ENCODE data around the gene USP21.

DNA sequence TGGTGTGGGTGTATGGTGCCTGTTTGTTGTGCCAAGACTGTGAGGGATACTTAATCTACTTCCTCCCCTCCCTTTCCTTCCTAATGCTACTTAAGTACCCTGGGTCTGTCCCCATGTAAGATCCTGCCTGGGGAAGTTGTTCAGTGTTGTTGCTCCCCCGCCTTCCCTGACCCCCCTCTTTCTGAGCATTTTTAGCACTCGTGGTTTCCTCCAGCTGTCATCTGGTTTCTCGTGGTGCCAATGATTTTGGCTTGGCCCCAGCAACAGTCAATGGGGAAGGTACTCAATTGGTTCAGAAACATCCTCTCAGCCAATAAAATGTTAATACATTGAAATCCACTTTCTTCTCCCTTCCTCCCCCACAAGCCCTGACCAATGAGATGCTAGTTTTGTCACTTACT lies 26.0 kb downstream of the USP21 start:
- TF ChIP-seq, protein P1, sequence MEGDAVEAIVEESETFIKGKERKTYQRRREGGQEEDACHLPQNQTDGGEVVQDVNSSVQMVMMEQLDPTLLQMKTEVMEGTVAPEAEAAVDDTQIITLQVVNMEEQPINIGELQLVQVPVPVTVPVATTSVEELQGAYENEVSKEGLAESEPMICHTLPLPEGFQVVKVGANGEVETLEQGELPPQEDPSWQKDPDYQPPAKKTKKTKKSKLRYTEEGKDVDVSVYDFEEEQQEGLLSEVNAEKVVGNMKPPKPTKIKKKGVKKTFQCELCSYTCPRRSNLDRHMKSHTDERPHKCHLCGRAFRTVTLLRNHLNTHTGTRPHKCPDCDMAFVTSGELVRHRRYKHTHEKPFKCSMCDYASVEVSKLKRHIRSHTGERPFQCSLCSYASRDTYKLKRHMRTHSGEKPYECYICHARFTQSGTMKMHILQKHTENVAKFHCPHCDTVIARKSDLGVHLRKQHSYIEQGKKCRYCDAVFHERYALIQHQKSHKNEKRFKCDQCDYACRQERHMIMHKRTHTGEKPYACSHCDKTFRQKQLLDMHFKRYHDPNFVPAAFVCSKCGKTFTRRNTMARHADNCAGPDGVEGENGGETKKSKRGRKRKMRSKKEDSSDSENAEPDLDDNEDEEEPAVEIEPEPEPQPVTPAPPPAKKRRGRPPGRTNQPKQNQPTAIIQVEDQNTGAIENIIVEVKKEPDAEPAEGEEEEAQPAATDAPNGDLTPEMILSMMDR (IDR thresholded peaks at IDR 0.05; ENCODE audit: poor library complexity, severe bottlenecking), result no peak
- TF ChIP-seq POLR2AphosphoS5 (IDR thresholded peaks at IDR 0.05), result no peak
- no peak for TF ChIP-seq TAF1 (IDR thresholded peaks at IDR 0.05; ENCODE audit: low read depth)
- TF ChIP-seq EP300 (conservative IDR thresholded peaks at IDR 0.05; ENCODE audit: poor library complexity, severe bottlenecking), result no peak
- no peak for TF ChIP-seq RAD21 (conservative IDR thresholded peaks at IDR 0.05)
- TF ChIP-seq EZH2 (IDR thresholded peaks at IDR 0.05; ENCODE audit: borderline replicate concordance, insufficient read depth, low read length, poor library complexity, severe bottlenecking), result no peak
- TF ChIP-seq MXI1 (conservative IDR thresholded peaks at IDR 0.05; ENCODE audit: poor library complexity, severe bottlenecking), result no peak
- no peak for TF ChIP-seq SMC3 (conservative IDR thresholded peaks at IDR 0.05; ENCODE audit: poor library complexity)

All from neural cell (in vitro differentiated cells).